CD8-positive, alpha-beta memory T cell (primary cell): ENCODE data around the gene CFAP69. TPM values are rescaled to one million over a fixed set of nuclear protein-coding genes. Genes with fewer than 3 reads are reported as not detected.
"Not testable (repeated sequence)": the region's sequence is repeated elsewhere in the genome, so short reads cannot be mapped to it uniquely, and the experiment has no call there.

ENCODE experiments used
- CTCF ChIA-PET: fragments of 350-600 bp; sonication (Branson Sonifier 250); formaldehyde crosslinking; loops from one replicate; lab custom pipeline; 2021; ENCODE audit warnings: antibody characterized with exemption; lab: Charles Lee
- POLR2A ChIA-PET: fragments of 350-600 bp; sonication (Branson Sonifier 250); formaldehyde crosslinking; loops from one replicate; lab custom pipeline; 2021; ENCODE audit warnings: antibody characterized with exemption; lab: Charles Lee
- DNase-seq, 5 donors: peaks; one replicate each; pipeline versions ENCODE4 v3.0.0 to v3.0.0-alpha.2; 2020 to 2022; ENCODE audit warnings: mixed read lengths in 1 of 5
- H3K27ac ChIP-seq: one replicate; pipeline ENCODE4 v1.7.0; 2013; ENCODE audit warnings: low read depth, mild to moderate bottlenecking, low read length, moderate library complexity
- H3K27me3 ChIP-seq: 2 replicates; pipeline ENCODE4 v1.7.0; 2013; ENCODE audit warnings: low read length, mild to moderate bottlenecking; ENCODE audit not compliant: insufficient read depth, poor library complexity, severe bottlenecking
- H3K36me3 ChIP-seq: 2 replicates; pipeline ENCODE4 v1.7.0; 2013; ENCODE audit warnings: mild to moderate bottlenecking, low read length, moderate library complexity; ENCODE audit not compliant: insufficient read depth
- H3K4me1 ChIP-seq: 2 replicates; pipeline ENCODE4 v1.7.0; 2013; ENCODE audit warnings: mild to moderate bottlenecking, low read length, moderate library complexity; ENCODE audit not compliant: insufficient read depth
- H3K4me3 ChIP-seq: 2 replicates; pipeline ENCODE4 v1.7.0; 2013; ENCODE audit warnings: mild to moderate bottlenecking, low read length
- H3K9me3 ChIP-seq: 2 replicates; pipeline ENCODE4 v1.7.0; 2013; ENCODE audit warnings: mild to moderate bottlenecking, low read length
- H3K27ac Mint-ChIP-seq, 8 donors: one replicate each; pipeline ENCODE4 v1.8.0; 2020 to 2021; ENCODE audit warnings: mixed read lengths in 8 of 8, mild to moderate bottlenecking in 6 of 8, inconsistent platforms in 3 of 8, moderate library complexity in 3 of 8
- H3K27me3 Mint-ChIP-seq, 2 donors: one replicate each; pipeline ENCODE4 v1.8.0; 2020 to 2021; ENCODE audit warnings: mixed read lengths in 2 of 2, mild to moderate bottlenecking in 1 of 2, moderate library complexity in 1 of 2
- H3K36me3 Mint-ChIP-seq, 3 donors: one replicate each; pipeline ENCODE4 v1.8.0; 2020 to 2021; ENCODE audit warnings: mixed read lengths in 3 of 3, inconsistent platforms in 1 of 3, mild to moderate bottlenecking in 1 of 3
- H3K4me1 Mint-ChIP-seq, 3 donors: one replicate each; pipeline ENCODE4 v1.8.0; 2020 to 2021; ENCODE audit warnings: mixed read lengths in 3 of 3, inconsistent platforms in 1 of 3, mild to moderate bottlenecking in 1 of 3
- H3K4me3 Mint-ChIP-seq, 7 donors: one replicate each; pipeline ENCODE4 v1.8.0; 2020 to 2021; ENCODE audit warnings: mixed read lengths in 7 of 7, mild to moderate bottlenecking in 6 of 7, moderate library complexity in 4 of 7, inconsistent platforms in 2 of 7
- H3K9me3 Mint-ChIP-seq, 5 donors: one replicate each; pipeline ENCODE4 v1.8.0; 2020 to 2022; ENCODE audit warnings: mixed read lengths in 5 of 5, mild to moderate bottlenecking in 3 of 5, moderate library complexity in 2 of 5, inconsistent platforms in 1 of 5
- polyA plus RNA-seq: library from polyadenylated mRNA; unstranded; fragments of 300-500 nt; fragmentation: Illumina TruSeq; gene quantifications from one replicate; pipeline ENCODE4 v1.2.3, GENCODE V29; 2021
- total RNA-seq, 2 experiments: library from RNA; stranded (reverse); gene quantifications; one replicate each; pipeline ENCODE4 v1.2.3, GENCODE V29; 2021

CFAP69 gene
- total and polyA plus RNA-seq, 3 experiments from 2014 or later = 0.53 to 0.81 TPM; not detected in 1

DNA sequence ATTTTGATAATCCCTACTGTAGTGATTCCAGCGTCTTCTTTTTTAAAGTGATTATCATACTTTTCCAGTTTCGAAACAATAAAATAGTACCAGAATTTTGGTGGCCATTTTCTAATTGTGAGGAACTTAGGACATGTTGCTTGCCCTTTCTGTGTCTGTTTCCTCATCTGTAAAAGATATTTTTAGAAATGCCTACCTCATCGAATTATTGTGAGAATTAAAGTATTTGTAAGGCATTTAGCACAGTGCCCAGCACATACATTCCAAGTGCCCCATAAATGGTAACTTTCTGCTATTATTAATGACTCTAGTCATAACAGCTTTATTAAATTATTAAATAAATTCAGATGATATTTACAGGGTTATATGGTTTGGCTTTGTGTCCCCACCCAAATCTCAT, 3.7 kb downstream of the CFAP69 start:
- peak overlapping the region in 1 of 8 donors; percentile 32 for H3K27ac Mint-ChIP-seq
- peaks cover 34 to 46% of the 10 kb centered on the region in 2 donors for H3K27me3 Mint-ChIP-seq
- CTCF ChIA-PET = no interaction called here
- no peak overlapping the region for H3K4me3 Mint-ChIP-seq
- Histone ChIP-seq H3K4me1 (peaks cover 4% of the 10 kb centered on the region), H3K4me3 (no peak overlapping the region), H3K27me3 (peaks cover 9% of the 10 kb centered on the region), H3K27ac (no peak overlapping the region), H3K36me3 (no peaks in the 10 kb centered on the region), H3K9me3 (no peaks in the 10 kb centered on the region)
- DNase-seq = no peak
- POLR2A ChIA-PET = no interaction called here
- H3K4me1 Mint-ChIP-seq = peaks cover 20 to 21% (median 20%) of the 10 kb centered on the region in 3 donors
- peaks cover 0 to 4% (median 0%) of the 10 kb centered on the region in 3 donors for H3K36me3 Mint-ChIP-seq
- no peaks in the 10 kb centered on the region for H3K9me3 Mint-ChIP-seq

DNA sequence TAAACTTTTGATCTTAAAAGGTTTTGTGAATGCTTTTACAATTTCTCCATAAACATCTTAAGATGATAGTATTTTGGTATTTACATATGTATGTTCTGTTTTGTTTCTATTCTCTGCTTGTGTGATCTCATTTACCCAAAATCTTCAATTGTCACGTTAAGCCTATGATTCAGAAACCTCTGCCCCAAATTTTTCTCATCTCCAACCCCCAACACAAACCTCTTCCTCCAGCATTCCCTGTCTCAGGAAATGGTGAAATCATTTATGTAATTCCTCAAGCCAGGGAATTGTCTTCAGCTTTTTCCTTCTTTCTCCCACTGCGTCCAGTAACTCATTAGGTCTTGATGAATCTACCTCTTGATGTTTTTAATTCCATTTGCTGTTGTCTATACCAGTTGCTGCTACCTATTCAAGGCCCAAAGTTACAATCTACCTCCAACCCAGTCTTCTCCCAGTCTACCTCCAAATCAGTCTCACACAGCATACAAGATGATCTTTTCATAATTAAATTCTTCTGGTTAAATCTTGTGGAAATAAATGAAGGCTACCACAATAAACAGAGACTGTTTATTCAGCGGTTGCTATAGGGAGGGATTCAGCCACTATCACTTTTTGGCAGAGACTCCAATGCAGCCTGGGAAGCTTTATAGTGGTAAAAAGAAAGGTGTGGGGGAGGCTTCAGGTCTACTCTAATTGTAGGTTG, 5.8 kb downstream of the CFAP69 start:
- H3K4me3 ChIP-seq = no peak overlapping the region
- DNase-seq = no peak
- Mint-ChIP-seq H3K36me3 (no peaks in the 10 kb centered on the region), H3K4me1 (peaks cover 4 to 5% (median 5%) of the 10 kb centered on the region in 3 donors), H3K27me3 (peaks cover 24 to 58% of the 10 kb centered on the region in 2 donors), H3K4me3 (no peak overlapping the region), H3K27ac (no peak overlapping the region), H3K9me3 (peaks cover 0 to 3% (median 0%) of the 10 kb centered on the region in 5 donors)
- H3K9me3 ChIP-seq = no peaks in the 10 kb centered on the region
- peaks cover 5% of the 10 kb centered on the region for H3K27me3 ChIP-seq
- no peaks in the 10 kb centered on the region for H3K36me3 ChIP-seq
- POLR2A ChIA-PET = no interaction called here
- H3K27ac ChIP-seq = no peak overlapping the region
- CTCF ChIA-PET = no interaction called here
- H3K4me1 ChIP-seq = no peaks in the 10 kb centered on the region

DNA sequence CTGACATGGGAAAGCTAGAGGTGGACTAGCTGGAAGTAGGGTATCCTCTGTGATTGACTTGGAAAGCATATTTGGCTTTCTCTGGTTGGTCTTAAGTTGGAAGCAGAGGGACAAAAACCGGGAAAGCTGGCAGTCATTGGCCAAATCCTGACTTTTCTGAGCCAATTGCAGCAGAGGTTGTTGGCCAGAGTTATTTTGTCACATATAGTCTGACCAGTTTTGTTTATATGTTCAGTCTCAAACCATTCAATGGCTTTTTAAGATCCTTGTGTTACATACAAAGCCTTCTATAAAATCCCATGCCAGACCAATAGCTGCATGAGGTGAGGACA, 6.3 kb downstream of the CFAP69 start:
- no peaks in the 10 kb centered on the region for H3K9me3 ChIP-seq
- H3K4me1 ChIP-seq = no peaks in the 10 kb centered on the region
- DNase-seq = no peak
- H3K27me3 Mint-ChIP-seq = peaks cover 19 to 55% of the 10 kb centered on the region in 2 donors
- no peak overlapping the region for H3K4me3 Mint-ChIP-seq
- H3K27me3 ChIP-seq = peaks cover 4% of the 10 kb centered on the region
- ChIA-PET CTCF (no interaction called here), POLR2A (no interaction called here)
- no peaks in the 10 kb centered on the region for H3K36me3 ChIP-seq
- no peaks in the 10 kb centered on the region for H3K36me3 Mint-ChIP-seq
- H3K4me1 Mint-ChIP-seq = peaks cover 0 to under 1% (median 0%) of the 10 kb centered on the region in 3 donors
- H3K9me3 Mint-ChIP-seq = peaks cover 0 to 6% (median 0%) of the 10 kb centered on the region in 5 donors
- no peak overlapping the region for H3K27ac Mint-ChIP-seq
- H3K4me3 ChIP-seq = no peak overlapping the region
- no peak overlapping the region for H3K27ac ChIP-seq

DNA sequence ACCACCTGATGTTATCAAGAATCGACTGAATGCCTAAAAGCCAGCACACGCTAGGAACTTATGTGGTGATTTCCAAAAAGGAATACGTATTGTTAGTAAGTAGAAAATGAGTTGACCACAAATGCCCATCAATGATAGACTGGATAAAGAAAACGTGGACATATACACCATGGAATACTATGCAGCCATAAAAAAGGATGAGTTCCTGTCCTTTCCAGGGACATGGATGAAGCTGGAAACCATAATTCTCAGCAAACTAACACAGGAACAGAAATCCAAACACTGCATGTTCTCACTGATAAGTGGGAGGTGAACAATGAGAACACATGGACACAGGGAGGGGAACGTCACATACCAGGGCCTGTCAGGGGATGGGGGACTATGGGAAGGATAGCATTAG, 11.0 kb downstream of the CFAP69 start:
- H3K36me3 Mint-ChIP-seq, H3K9me3 Mint-ChIP-seq, H3K4me3 ChIP-seq, H3K27ac Mint-ChIP-seq, DNase-seq, H3K27me3 ChIP-seq, H3K9me3 ChIP-seq, POLR2A ChIA-PET, H3K36me3 ChIP-seq, H3K4me1 Mint-ChIP-seq, H3K4me1 ChIP-seq, CTCF ChIA-PET, H3K4me3 Mint-ChIP-seq, H3K27ac ChIP-seq: not testable (repeated sequence)
- H3K27me3 Mint-ChIP-seq = peaks cover 7 to 38% of the 10 kb centered on the region in 2 donors

DNA sequence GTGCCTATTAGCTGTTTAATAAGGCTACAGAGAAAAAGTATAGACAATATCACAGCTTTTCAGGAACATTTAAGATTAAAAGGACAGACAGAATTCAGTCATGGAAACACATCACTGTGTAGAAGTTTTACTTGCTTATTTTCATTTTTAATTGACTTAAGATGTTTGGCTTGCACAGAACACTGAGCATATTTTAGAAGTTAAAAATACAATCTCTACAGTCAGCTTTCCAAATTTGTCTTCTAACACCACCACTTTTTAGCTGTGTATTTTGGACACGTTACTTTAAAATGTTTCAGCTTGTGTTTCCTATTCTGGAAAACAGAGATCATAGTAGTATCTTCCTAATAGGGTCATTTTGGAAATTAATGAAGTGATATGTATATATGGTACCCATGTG, 11.8 kb downstream of the CFAP69 start:
- Mint-ChIP-seq H3K4me1 (no peaks in the 10 kb centered on the region), H3K27ac (no peak overlapping the region), H3K36me3 (no peaks in the 10 kb centered on the region), H3K9me3 (peaks cover 0 to 6% (median 0%) of the 10 kb centered on the region in 5 donors), H3K4me3 (no peak overlapping the region), H3K27me3 (peaks cover 7 to 36% of the 10 kb centered on the region in 2 donors)
- Histone ChIP-seq H3K4me3 (no peak overlapping the region), H3K27me3 (no peaks in the 10 kb centered on the region), H3K36me3 (no peaks in the 10 kb centered on the region), H3K9me3 (no peaks in the 10 kb centered on the region), H3K4me1 (no peaks in the 10 kb centered on the region), H3K27ac (no peak overlapping the region)
- POLR2A ChIA-PET = no interaction called here
- no peak for DNase-seq
- CTCF ChIA-PET = no interaction called here

DNA sequence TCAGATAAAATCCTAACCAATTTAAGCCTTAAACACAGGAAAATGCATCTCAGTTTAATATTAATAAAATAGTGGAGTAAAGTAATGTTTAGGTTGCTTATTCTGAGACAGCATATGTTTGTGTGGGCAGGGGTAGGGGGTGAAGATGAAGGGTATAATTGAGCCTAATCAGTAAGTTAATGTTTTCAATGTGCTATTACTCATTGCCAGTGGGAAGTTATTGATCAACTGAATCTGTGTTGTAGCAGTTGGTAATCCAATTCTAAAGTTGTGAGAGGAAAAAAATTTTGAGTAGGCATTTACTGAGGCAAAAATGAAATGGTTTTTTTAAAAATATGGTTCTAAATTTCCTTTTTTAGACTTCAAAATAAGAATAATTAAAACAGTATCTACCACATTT, 16.5 kb downstream of the CFAP69 start:
- peaks cover 1 to 12% of the 10 kb centered on the region in 2 donors for H3K27me3 Mint-ChIP-seq
- no peaks in the 10 kb centered on the region for H3K9me3 ChIP-seq
- no peaks in the 10 kb centered on the region for H3K36me3 Mint-ChIP-seq
- no peak overlapping the region for H3K4me3 Mint-ChIP-seq
- H3K9me3 Mint-ChIP-seq = no peaks in the 10 kb centered on the region
- H3K4me1 Mint-ChIP-seq = no peaks in the 10 kb centered on the region
- no peak overlapping the region for H3K27ac ChIP-seq
- H3K4me3 ChIP-seq = no peak overlapping the region
- H3K36me3 ChIP-seq = no peaks in the 10 kb centered on the region
- CTCF ChIA-PET = no interaction called here
- POLR2A ChIA-PET = no interaction called here
- DNase-seq = no peak
- no peak overlapping the region for H3K27ac Mint-ChIP-seq
- H3K27me3 ChIP-seq = no peaks in the 10 kb centered on the region
- no peaks in the 10 kb centered on the region for H3K4me1 ChIP-seq

DNA sequence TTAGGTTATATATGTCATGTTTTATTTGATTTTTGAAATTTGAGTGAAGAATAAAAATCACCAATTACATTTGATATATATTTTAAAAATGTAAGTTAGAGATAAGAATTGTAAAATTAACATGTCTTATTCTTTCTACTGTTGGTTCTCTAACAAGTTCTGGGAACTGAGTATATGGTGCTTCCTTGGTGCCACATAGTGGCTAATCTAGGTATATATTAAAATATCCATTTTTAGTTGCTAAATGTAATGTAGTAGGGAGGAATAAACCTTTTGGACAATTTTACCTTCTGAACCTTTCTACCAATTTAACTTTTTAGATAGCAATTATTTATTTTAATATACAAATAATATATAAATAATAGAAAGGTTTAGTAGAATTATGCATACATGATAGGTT, 17.5 kb downstream of the CFAP69 start:
- Mint-ChIP-seq H3K27ac (no peak overlapping the region), H3K4me3 (no peak overlapping the region), H3K27me3 (peaks cover 1 to 9% of the 10 kb centered on the region in 2 donors), H3K9me3 (no peaks in the 10 kb centered on the region), H3K36me3 (no peaks in the 10 kb centered on the region), H3K4me1 (no peaks in the 10 kb centered on the region)
- peak in 1 of 5 donors; percentile 4 for DNase-seq
- ChIA-PET CTCF (no interaction called here), POLR2A (no interaction called here)
- no peak overlapping the region for H3K4me3 ChIP-seq
- no peak overlapping the region for H3K27ac ChIP-seq
- H3K27me3 ChIP-seq = no peaks in the 10 kb centered on the region
- no peaks in the 10 kb centered on the region for H3K4me1 ChIP-seq
- no peaks in the 10 kb centered on the region for H3K9me3 ChIP-seq
- no peaks in the 10 kb centered on the region for H3K36me3 ChIP-seq

DNA sequence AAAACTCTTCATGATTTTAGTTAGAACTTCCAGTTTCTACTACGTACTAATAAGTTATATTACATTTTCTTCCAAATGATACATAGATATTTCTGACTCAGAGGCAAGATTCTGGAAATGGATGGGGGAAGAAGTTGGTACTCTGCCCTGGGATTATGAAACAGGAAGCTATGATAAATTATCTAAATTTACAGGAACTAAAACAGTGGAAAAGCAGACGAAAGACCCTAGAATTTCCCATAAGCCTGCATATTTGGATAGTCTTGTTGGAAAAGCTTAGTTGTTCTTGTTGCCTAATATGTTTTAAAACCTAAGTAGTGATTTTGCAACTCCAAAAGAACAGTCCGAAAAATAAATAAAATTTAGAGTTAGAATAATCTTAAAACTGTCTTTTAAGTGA, 21.8 kb downstream of the CFAP69 start:
- ChIA-PET CTCF (no interaction called here), POLR2A (no interaction called here)
- no peaks in the 10 kb centered on the region for H3K4me1 ChIP-seq
- Mint-ChIP-seq H3K9me3 (no peaks in the 10 kb centered on the region), H3K27me3 (peaks cover 0 to 10% of the 10 kb centered on the region in 2 donors), H3K27ac (no peak overlapping the region), H3K4me1 (no peaks in the 10 kb centered on the region), H3K36me3 (no peaks in the 10 kb centered on the region), H3K4me3 (no peak overlapping the region)
- no peaks in the 10 kb centered on the region for H3K27me3 ChIP-seq
- H3K27ac ChIP-seq = no peak overlapping the region
- no peaks in the 10 kb centered on the region for H3K9me3 ChIP-seq
- DNase-seq = no peak
- no peak overlapping the region for H3K4me3 ChIP-seq
- no peaks in the 10 kb centered on the region for H3K36me3 ChIP-seq
